Suprapubic skin (tissue), 4 donors: ENCODE data around the gene TMEM63B. TPM values are rescaled to one million over a fixed set of nuclear protein-coding genes. Genes with fewer than 3 reads are reported as not detected.

ENCODE experiments used
- DNase-seq, 2 donors: peaks; one replicate each; pipeline ENCODE4 v3.0.0-alpha.2; 2019; ENCODE audit warnings: low spot score in 2 of 2
- H3K27ac ChIP-seq: fragments of 200-600 bp; sonication (generic); one replicate; pipeline ENCODE4 v1.5.1; 2019
- H3K27me3 ChIP-seq: fragments of 200-600 bp; sonication (generic); one replicate; pipeline ENCODE4 v1.5.1; 2019
- H3K36me3 ChIP-seq: fragments of 200-600 bp; sonication (generic); one replicate; pipeline ENCODE4 v1.5.1; 2019
- H3K4me1 ChIP-seq: fragments of 200-600 bp; sonication (generic); one replicate; pipeline ENCODE4 v1.5.1; 2019
- H3K4me3 ChIP-seq: fragments of 200-600 bp; sonication (generic); one replicate; pipeline ENCODE4 v1.5.1; 2019; ENCODE audit warnings: mild to moderate bottlenecking
- H3K9me3 ChIP-seq: fragments of 200-600 bp; sonication (generic); one replicate; pipeline ENCODE4 v1.5.1; 2019
- EP300 ChIP-seq: sonication (generic); formaldehyde crosslinking; IDR thresholded peaks from one replicate; pipeline ENCODE4 v1.6.1; 2017; ENCODE audit warnings: antibody characterized with exemption
- POLR2A ChIP-seq, 2 donors: fragments of 450-650 bp; IDR thresholded peaks; one replicate each; pipeline ENCODE4 v1.6.1; 2017; ENCODE audit warnings: antibody characterized with exemption in 2 of 2, mild to moderate bottlenecking in 2 of 2, moderate library complexity in 2 of 2
- POLR2AphosphoS5 ChIP-seq, 3 donors: sonication (generic); formaldehyde crosslinking; IDR thresholded peaks; one replicate each; pipeline ENCODE4 v1.6.1; 2017; ENCODE audit warnings: antibody characterized with exemption in 3 of 3
- WGBS: methylation state at CpG from one replicate; pipeline ENCODE4 v1.1.5; 2018; 5-methylcytosine and 5-hydroxymethylcytosine counted together
- total RNA-seq, 4 donors: library from RNA; depleted of rRNA; stranded (reverse); fragments of >200 nt; gene quantifications; one replicate each; pipeline ENCODE4 v1.1.0, GENCODE V29; 2016
- TF ChIP-seq, protein P1 (sequence below), 2 donors: fragments of 200-600 bp in 1 of 2; fragments of 450-650 bp in 1 of 2; sonication (generic) in 1 of 2; IDR thresholded peaks; one replicate each; pipeline ENCODE4 v1.5.1; 2016 to 2019; ENCODE audit warnings: antibody characterized with exemption in 2 of 2, mild to moderate bottlenecking in 1 of 2, moderate library complexity in 1 of 2

The TMEM63B gene
- total RNA-seq, 4 donors from 2014 or later = 71.5 to 89.0 (median 84.5) TPM

DNA sequence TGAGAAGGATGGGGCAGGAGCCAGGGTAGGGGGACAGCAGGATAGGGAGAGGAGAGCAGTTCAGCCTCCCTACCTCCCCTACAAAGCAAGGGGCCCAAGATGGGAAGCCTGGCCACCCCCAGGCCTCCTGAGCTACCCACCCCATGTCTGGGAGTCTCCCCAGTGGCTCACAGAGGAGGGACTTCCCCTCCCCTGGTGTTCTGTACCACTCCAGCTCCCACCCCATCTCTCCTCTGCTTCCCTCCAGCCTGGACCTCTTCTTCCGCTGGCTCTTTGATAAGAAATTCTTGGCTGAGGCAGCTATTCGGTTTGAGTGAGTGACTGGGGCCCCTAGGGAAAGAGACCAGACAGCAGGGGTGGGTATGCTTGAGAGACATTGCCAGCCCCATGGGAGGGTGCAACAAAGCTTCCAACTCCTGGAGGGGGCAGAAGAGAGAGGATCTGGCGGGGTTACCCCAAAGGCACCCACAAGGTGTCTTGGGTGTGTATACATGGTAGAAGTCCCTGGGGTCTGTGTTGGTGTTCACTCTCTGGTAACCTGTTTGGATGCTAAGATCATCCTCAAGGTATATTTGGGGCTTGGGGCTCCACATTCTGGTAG is 23.1 kb downstream of the TMEM63B start:
- H3K4me3 ChIP-seq = no peak overlapping the region
- no peaks in the 10 kb centered on the region for H3K27me3 ChIP-seq
- peaks cover 71% of the 10 kb centered on the region for H3K36me3 ChIP-seq
- no peak overlapping the region for H3K27ac ChIP-seq
- DNase-seq = no peak
- H3K4me1 ChIP-seq = peaks cover 4% of the 10 kb centered on the region
- no peak for TF ChIP-seq EP300
- no peak for TF ChIP-seq POLR2AphosphoS5 (IDR thresholded peaks at IDR 0.05)
- TF ChIP-seq, protein P1, sequence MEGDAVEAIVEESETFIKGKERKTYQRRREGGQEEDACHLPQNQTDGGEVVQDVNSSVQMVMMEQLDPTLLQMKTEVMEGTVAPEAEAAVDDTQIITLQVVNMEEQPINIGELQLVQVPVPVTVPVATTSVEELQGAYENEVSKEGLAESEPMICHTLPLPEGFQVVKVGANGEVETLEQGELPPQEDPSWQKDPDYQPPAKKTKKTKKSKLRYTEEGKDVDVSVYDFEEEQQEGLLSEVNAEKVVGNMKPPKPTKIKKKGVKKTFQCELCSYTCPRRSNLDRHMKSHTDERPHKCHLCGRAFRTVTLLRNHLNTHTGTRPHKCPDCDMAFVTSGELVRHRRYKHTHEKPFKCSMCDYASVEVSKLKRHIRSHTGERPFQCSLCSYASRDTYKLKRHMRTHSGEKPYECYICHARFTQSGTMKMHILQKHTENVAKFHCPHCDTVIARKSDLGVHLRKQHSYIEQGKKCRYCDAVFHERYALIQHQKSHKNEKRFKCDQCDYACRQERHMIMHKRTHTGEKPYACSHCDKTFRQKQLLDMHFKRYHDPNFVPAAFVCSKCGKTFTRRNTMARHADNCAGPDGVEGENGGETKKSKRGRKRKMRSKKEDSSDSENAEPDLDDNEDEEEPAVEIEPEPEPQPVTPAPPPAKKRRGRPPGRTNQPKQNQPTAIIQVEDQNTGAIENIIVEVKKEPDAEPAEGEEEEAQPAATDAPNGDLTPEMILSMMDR (IDR thresholded peaks at IDR 0.05) = no peak
- TF ChIP-seq POLR2A (IDR thresholded peaks at IDR 0.05) = no peak
- 87% methylated on average over 3 of the region's 3 CpGs for WGBS
- no peaks in the 10 kb centered on the region for H3K9me3 ChIP-seq

DNA sequence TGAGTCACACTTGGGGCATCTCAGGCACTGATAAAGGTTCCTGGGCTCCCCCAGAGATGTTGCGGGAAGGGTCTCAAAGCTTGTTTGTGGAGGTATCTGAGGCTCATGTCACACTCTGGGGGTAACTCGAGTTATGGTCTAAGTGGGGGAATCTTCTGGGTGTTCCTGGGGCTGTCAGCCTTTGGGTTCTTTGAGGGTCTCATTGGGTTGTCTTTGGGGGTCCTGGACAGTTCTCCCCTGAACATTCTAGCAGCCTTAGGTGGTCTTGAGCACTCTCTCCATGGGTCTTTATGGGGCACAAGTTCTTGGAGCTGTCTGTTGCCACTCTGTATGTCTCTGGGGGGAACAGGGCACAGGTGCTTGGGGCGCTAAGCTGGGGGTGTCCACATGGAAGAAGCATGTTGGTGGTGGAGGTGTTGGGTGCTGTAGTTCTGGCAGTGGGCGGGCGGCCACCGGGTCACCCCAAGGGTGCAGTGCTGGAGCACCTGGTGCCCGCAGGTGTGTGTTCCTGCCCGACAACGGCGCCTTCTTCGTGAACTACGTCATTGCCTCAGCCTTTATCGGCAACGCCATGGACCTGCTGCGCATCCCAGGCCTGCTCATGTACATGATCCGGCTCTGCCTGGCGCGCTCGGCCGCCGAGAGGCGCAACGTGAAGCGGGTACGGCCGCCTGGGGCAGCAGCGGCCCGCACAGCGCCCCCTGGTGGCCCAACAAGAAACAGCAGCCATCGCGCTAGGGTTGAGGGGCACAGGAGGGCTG is 24.2 kb downstream of the TMEM63B start:
- Histone ChIP-seq H3K9me3 (no peaks in the 10 kb centered on the region), H3K4me3 (peak overlapping the region; percentile 5), H3K4me1 (peaks cover 4% of the 10 kb centered on the region), H3K27me3 (no peaks in the 10 kb centered on the region), H3K36me3 (peaks cover 60% of the 10 kb centered on the region), H3K27ac (no peak overlapping the region)
- WGBS = 73% methylated on average over 7 of the region's 31 CpGs
- DNase-seq = peak in 1 of 2 donors; percentile 82
- no peak for TF ChIP-seq POLR2AphosphoS5 (IDR thresholded peaks at IDR 0.05)
- TF ChIP-seq, protein P1 (IDR thresholded peaks at IDR 0.05) = peak; percentile 98
- no peak for TF ChIP-seq POLR2A (IDR thresholded peaks at IDR 0.05)
- no peak for TF ChIP-seq EP300

GRCh38 chr6:44152109-44152461 is 24.7 kb downstream of the TMEM63B start:
- no peak for TF ChIP-seq POLR2A (IDR thresholded peaks at IDR 0.05)
- no peak for TF ChIP-seq EP300
- TF ChIP-seq, protein P1 (IDR thresholded peaks at IDR 0.05) = peak in 1 of 2 donors; percentile 19
- no peak for TF ChIP-seq POLR2AphosphoS5 (IDR thresholded peaks at IDR 0.05)
- H3K27ac ChIP-seq = no peak overlapping the region
- no peaks in the 10 kb centered on the region for H3K9me3 ChIP-seq
- peaks cover 54% of the 10 kb centered on the region for H3K36me3 ChIP-seq
- no peaks in the 10 kb centered on the region for H3K27me3 ChIP-seq
- DNase-seq = no peak
- 84% methylated on average over 5 of the region's 8 CpGs for WGBS
- no peak overlapping the region for H3K4me3 ChIP-seq
- peaks cover 4% of the 10 kb centered on the region for H3K4me1 ChIP-seq

- no peak for DNase-seq
- Histone ChIP-seq H3K4me3 (no peak overlapping the region), H3K36me3 (peaks cover 49% of the 10 kb centered on the region), H3K4me1 (peaks cover 4% of the 10 kb centered on the region), H3K27ac (no peak overlapping the region), H3K9me3 (no peaks in the 10 kb centered on the region), H3K27me3 (no peaks in the 10 kb centered on the region)
- 95% methylated on average over 18 of the region's 19 CpGs for WGBS
- TF ChIP-seq, protein P1 (IDR thresholded peaks at IDR 0.05) = no peak
- TF ChIP-seq EP300 (no peak), POLR2AphosphoS5 (IDR thresholded peaks at IDR 0.05) (no peak), POLR2A (IDR thresholded peaks at IDR 0.05) (no peak)
These were observed 25.2 kb downstream of the TMEM63B start for GRCh38 chr6:44152533-44152932.

DNA sequence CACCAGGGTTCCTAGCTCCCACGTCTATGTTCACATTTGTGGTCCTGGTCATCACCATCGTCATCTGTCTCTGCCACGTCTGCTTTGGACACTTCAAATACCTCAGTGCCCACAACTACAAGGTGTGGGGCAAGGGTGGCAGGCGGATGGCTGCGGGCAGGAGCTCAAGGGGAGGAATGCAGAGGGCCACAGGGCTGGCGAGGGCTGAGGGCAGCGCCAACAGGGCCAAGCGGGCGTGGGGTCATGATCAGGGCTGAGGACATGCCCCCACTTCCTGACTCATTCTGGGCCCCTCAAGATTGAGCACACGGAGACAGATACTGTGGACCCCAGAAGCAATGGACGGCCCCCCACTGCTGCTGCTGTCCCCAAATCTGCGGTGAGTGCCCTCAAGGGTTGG is 26.7 kb downstream of the TMEM63B start:
- Histone ChIP-seq H3K4me1 (peaks cover 4% of the 10 kb centered on the region), H3K27ac (no peak overlapping the region), H3K36me3 (peaks cover 34% of the 10 kb centered on the region), H3K27me3 (no peaks in the 10 kb centered on the region), H3K4me3 (no peak overlapping the region), H3K9me3 (no peaks in the 10 kb centered on the region)
- 93% methylated on average over 8 of the region's 12 CpGs for WGBS
- TF ChIP-seq POLR2A (IDR thresholded peaks at IDR 0.05) (no peak), EP300 (no peak), POLR2AphosphoS5 (IDR thresholded peaks at IDR 0.05) (no peak)
- TF ChIP-seq, protein P1 (IDR thresholded peaks at IDR 0.05) = no peak
- no peak for DNase-seq
